Heart left ventricle (tissue), 13 donors: ENCODE measurements around the gene GADD45B.

Experiments
- POLR2A ChIP-seq, 2 donors: fragments of 450-650 bp; IDR thresholded peaks; one replicate each; pipeline ENCODE4 v1.6.1; 2017; ENCODE audit warnings: antibody characterized with exemption in 2 of 2, mild to moderate bottlenecking in 2 of 2, moderate library complexity in 2 of 2
- TF ChIP-seq, protein P1 (sequence below), 12 donors: fragments of 200-600 bp; sonication (generic) in 4 of 12; IDR thresholded peaks; one replicate each; pipeline versions ENCODE4 v1.5.0 to v1.8.0; 2018 to 2022; ENCODE audit warnings: antibody characterized with exemption in 12 of 12, mild to moderate bottlenecking in 5 of 12
- donor health status: ischemic (EF 13 %, LVEDD 7.1; RV severe dilation, severe dysfunction).
- donor health status: DM: no; HTN: yes; CAD: no.
- donor health status: DM: no; HTN: no; CAD: no.
- donor health status: ischemic (EF 25% LVEDD 6.9; RV normal size, moderate dysfunction).
- donor health status: ischemic (EF 25% LVEDD 5.7; RV mildly dilated, moderate dysfunction).
- donor health status: ischemic (EF 35%, LVEDD 5.7; RV mildly dilated, moderate dysfunction).
- donor health status: nonischemic (EF 11% LVEDD 7.7; RV severe dilation, severe dysfunction).
- donor health status: DM: yes; HTN: yes; CAD: no.
- donor health status: PGD.
- donor health status: ischemic (EF 29% LVEDD 5.4; RV normal size, mild dysfunction).
- donor health status: nonischemic (EF 23%, LVEDD 6.1; RV moderate dilation, normal function).

DNA sequence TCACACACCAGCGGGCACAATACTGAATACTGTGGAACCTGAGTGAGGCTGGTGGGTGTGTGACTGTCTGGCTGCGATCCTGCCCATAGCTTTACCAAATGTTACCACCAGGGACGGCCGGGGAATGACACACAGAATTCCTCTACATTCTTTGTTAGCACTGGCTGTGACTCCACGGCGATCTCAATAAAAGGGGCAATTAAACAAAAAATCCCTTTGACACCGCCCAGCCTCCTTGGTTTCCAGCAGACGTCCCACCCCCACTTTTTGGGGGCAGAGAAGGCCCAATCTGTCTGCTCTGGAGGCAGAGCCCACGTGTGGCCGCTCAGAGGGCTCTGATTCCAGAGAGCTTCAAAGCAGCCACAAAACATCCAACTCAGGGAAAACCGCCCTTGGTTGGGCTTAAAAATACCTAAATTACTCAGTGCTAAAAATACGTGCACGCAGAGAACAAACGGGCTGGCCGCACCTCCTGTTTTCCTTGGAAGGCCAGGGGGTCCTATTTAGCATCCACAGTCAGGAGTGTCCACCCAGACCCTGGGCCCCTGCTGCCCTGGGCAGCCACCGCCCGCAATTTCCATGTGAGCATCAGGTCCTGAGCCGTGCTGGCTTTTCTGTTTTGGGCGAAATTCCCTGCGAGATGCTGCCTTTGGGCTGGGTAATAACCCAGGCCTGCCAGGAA lies 47.8 kb downstream of the GADD45B start:
- TF ChIP-seq, protein P1, sequence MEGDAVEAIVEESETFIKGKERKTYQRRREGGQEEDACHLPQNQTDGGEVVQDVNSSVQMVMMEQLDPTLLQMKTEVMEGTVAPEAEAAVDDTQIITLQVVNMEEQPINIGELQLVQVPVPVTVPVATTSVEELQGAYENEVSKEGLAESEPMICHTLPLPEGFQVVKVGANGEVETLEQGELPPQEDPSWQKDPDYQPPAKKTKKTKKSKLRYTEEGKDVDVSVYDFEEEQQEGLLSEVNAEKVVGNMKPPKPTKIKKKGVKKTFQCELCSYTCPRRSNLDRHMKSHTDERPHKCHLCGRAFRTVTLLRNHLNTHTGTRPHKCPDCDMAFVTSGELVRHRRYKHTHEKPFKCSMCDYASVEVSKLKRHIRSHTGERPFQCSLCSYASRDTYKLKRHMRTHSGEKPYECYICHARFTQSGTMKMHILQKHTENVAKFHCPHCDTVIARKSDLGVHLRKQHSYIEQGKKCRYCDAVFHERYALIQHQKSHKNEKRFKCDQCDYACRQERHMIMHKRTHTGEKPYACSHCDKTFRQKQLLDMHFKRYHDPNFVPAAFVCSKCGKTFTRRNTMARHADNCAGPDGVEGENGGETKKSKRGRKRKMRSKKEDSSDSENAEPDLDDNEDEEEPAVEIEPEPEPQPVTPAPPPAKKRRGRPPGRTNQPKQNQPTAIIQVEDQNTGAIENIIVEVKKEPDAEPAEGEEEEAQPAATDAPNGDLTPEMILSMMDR (IDR thresholded peaks at IDR 0.05), result peak in 1 of 12 donors; percentile 6
- no peak for TF ChIP-seq POLR2A (IDR thresholded peaks at IDR 0.05)
